ENCODE measurements around the gene RASGRP4.
A peak's percentile ranks its signal among the peaks of the same experiment; 100 is the strongest.
"Not testable (repeated sequence)": the region's sequence is repeated elsewhere in the genome, so short reads cannot be mapped to it uniquely, and the experiment has no call there.

The RASGRP4 gene

GRCh38 chr19:38445362-38445761 is 19.3 kb upstream of the RASGRP4 start:
- DNase-seq: no peak

- no peak for DNase-seq
Measured at GRCh38 chr19:38444026-38444425, 18.0 kb upstream of the RASGRP4 start.

GRCh38 chr19:38443458-38443999 is 17.5 kb upstream of the RASGRP4 start:
- DNase-seq: no peak

- no peak for DNase-seq
Measured at GRCh38 chr19:38442736-38443135, 16.7 kb upstream of the RASGRP4 start.

- no peak for DNase-seq
Measured at GRCh38 chr19:38441657-38442348, 15.8 kb upstream of the RASGRP4 start.

- no peak for DNase-seq
Measured at GRCh38 chr19:38440592-38440991, 14.6 kb upstream of the RASGRP4 start.

- DNase-seq: no peak
Measured at GRCh38 chr19:38437917-38438316, 11.9 kb upstream of the RASGRP4 start.

GRCh38 chr19:38437295-38437694 is 11.3 kb upstream of the RASGRP4 start:
- no peak for DNase-seq

- DNase-seq: no peak
Measured at GRCh38 chr19:38434549-38435051, 8.6 kb upstream of the RASGRP4 start.

- DNase-seq: no peak
Measured at GRCh38 chr19:38433268-38433733, 7.3 kb upstream of the RASGRP4 start, which contains the start of gene RYR1. Gene RYR1, plus strand, starts transcription at chr19:38433691. Its CDS starts 139 bp downstream, at chr19:38433830.

- DNase-seq: no peak
Measured at GRCh38 chr19:38430931-38431330, 4.9 kb upstream of the RASGRP4 start.

- DNase-seq: no peak
Measured at GRCh38 chr19:38429811-38430156, 3.8 kb upstream of the RASGRP4 start.

- no peak for DNase-seq
Measured at GRCh38 chr19:38429055-38429810, 3.2 kb upstream of the RASGRP4 start.

- not testable (repeated sequence) for DNase-seq
Measured at GRCh38 chr19:38427035-38427677, 1.1 kb upstream of the RASGRP4 start.

- no peak for DNase-seq
Measured at GRCh38 chr19:38425222-38425809, 703 bp downstream of the RASGRP4 start.

GRCh38 chr19:38424272-38424671 is 1.7 kb downstream of the RASGRP4 start:
- no peak for DNase-seq

GRCh38 chr19:38422438-38422837 is 3.6 kb downstream of the RASGRP4 start:
- no peak for DNase-seq

- no peak for DNase-seq
Measured at GRCh38 chr19:38421856-38422255, 4.2 kb downstream of the RASGRP4 start.

GRCh38 chr19:38420935-38421334 is 5.1 kb downstream of the RASGRP4 start:
- no peak for DNase-seq

- DNase-seq: peak; percentile 54
Measured at GRCh38 chr19:38417544-38418506, 8.2 kb downstream of the RASGRP4 start.

GRCh38 chr19:38417146-38417543 is 8.9 kb downstream of the RASGRP4 start:
- no peak for DNase-seq

- no peak for DNase-seq
Measured at GRCh38 chr19:38413416-38413815, 12.6 kb downstream of the RASGRP4 start.

Data from NCI-H146 (cell line).